NCI-H1048 (cell line): ENCODE measurements around the gene KHDC1.
"Not testable (repeated sequence)": the region's sequence is repeated elsewhere in the genome, so short reads cannot be mapped to it uniquely, and the experiment has no call there.

Source experiments
- DNase-seq: peaks from one replicate; lab custom pipeline; 2025; lab: John Stamatoyannopoulos, UW

Gene KHDC1

GRCh38 chr6:73262671-73263569, at the start of gene KHDC1:
Gene KHDC1, minus strand, starts transcription at chr6:73263196. Its CDS starts 20,679 bp downstream, at chr6:73242517.
- DNase-seq = no peak

- not testable (repeated sequence) for DNase-seq
These were observed 47.5 kb upstream of the KHDC1 start for GRCh38 chr6:73310503-73310845.

- no peak for DNase-seq
These were observed 46.9 kb upstream of the KHDC1 start for GRCh38 chr6:73309785-73310502.

- DNase-seq = no peak
These were observed 46.5 kb upstream of the KHDC1 start for GRCh38 chr6:73309535-73309784.

GRCh38 chr6:73308712-73309534, 45.9 kb upstream of the KHDC1 start:
- no peak for DNase-seq

GRCh38 chr6:73303773-73304172, 40.8 kb upstream of the KHDC1 start:
- not testable (repeated sequence) for DNase-seq

GRCh38 chr6:73302339-73302738, 39.3 kb upstream of the KHDC1 start:
- DNase-seq = no peak

GRCh38 chr6:73299151-73299971, 36.4 kb upstream of the KHDC1 start:
- no peak for DNase-seq

- no peak for DNase-seq
These were observed 30.3 kb upstream of the KHDC1 start for GRCh38 chr6:73293331-73293730.

- DNase-seq = no peak
These were observed 27.4 kb upstream of the KHDC1 start for GRCh38 chr6:73290435-73290834.

GRCh38 chr6:73286752-73287151, 23.8 kb upstream of the KHDC1 start:
- no peak for DNase-seq

GRCh38 chr6:73285674-73286283, 22.8 kb upstream of the KHDC1 start:
- no peak for DNase-seq

GRCh38 chr6:73282871-73283270, 19.9 kb upstream of the KHDC1 start:
- no peak for DNase-seq

- DNase-seq = not testable (repeated sequence)
These were observed 18.7 kb upstream of the KHDC1 start for GRCh38 chr6:73281684-73282083.

- DNase-seq = not testable (repeated sequence)
These were observed 6.3 kb upstream of the KHDC1 start for GRCh38 chr6:73269296-73269695.

- DNase-seq = not testable (repeated sequence)
These were observed 5.9 kb upstream of the KHDC1 start for GRCh38 chr6:73268896-73269295.

GRCh38 chr6:73264446-73264845, 1.4 kb upstream of the KHDC1 start:
- no peak for DNase-seq

GRCh38 chr6:73263570-73263909, 544 bp upstream of the KHDC1 start:
- DNase-seq = no peak

GRCh38 chr6:73258721-73259120, 4.3 kb downstream of the KHDC1 start:
- no peak for DNase-seq

GRCh38 chr6:73254323-73254722, 8.7 kb downstream of the KHDC1 start:
- DNase-seq = not testable (repeated sequence)

GRCh38 chr6:73252703-73253102, 10.3 kb downstream of the KHDC1 start:
- no peak for DNase-seq
